Hepatocyte (in vitro differentiated cells): ENCODE measurements around the gene ENTPD2.

Source experiments
- CTCF ChIP-seq: fragments of 200-600 bp; sonication (generic); IDR thresholded peaks from 2 replicates; pipeline ENCODE4 v1.5.1; 2016; ENCODE audit warnings: antibody characterized with exemption, mild to moderate bottlenecking; ENCODE audit not compliant: poor library complexity
- EZH2phosphoT487 ChIP-seq: fragments of 200-600 bp; sonication (generic); IDR thresholded peaks from one replicate; pipeline ENCODE4 v1.6.1; 2018; ENCODE audit warnings: antibody characterized with exemption, mild to moderate bottlenecking, low read depth, moderate library complexity; ENCODE audit not compliant: unreplicated experiment, severe bottlenecking

DNA sequence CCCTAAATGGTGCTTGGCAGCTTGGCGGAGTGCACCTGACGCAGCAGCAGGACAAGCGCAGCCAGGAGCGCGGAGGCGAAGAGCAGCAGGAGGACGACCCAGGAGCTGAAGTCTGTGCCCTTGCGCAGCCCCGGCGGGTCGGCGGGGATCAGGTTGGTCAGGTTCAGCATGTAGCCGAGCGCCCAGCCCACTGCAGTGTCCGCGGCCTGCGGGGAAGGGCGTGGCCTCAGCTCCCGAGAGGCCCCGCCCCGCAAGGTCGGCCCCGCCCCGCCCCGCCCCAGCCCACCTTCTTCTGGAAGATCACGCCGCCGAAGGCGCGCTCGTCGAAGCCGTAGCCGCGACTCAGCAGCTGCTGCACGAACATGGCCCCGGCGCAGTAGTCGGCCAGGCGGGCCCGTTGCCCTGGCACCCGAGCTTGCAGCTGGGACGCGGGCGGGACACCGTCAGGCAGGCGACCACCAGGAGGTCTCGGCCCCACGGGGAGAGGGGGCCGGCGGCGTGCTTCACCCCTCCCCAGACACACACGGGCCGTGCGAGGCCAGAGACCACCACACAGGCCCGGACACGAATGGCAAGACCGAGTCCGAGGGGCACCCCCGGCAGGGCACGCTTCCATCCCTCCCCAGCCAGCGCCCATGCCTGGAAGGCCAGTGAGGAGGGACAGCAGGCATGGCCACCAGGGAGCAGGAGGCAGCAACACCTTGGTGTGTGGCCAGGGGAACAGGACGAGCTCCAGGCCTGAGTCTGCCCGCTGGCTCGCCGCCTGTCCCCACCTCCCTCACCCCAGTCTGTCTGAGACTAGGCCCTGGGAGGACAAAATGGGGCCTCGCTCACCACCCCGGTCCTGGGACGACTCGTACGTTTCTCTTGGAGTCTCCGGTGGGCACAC is 5.0 kb downstream of the ENTPD2 start:
- no peak for TF ChIP-seq CTCF
- no peak for TF ChIP-seq EZH2phosphoT487
